ENCODE data around the gene NAV2. TPM values are rescaled to one million over a fixed set of nuclear protein-coding genes. Genes with fewer than 3 reads are reported as not detected.

NAV2 gene
- total and polyA plus RNA-seq, 3 donors from 2014 or later = 3.4 to 6.0 (median 3.9) TPM

DNA sequence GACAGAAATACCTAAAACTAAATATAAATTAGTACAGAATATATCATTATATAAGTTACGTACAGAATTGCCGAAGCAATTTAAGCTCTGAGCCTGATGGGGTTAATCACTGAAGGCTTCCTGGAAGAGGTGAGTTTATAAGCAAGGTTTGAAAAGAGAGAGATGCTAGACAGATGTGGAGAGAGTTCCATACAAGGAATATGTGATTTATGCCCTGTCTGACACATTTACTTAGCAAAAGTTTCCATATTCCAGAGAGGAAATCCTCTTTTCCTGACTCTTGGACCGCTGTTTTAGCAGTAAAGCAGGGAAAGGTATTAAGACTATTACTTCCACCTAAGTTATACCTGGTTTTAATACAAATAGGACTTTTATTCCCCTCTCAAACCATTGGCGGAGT is 382.6 kb downstream of the NAV2 start:
- Histone ChIP-seq H3K4me3 (no peak overlapping the region), H3K27ac (no peak overlapping the region)
- TF ChIP-seq POLR2A (IDR thresholded peaks at IDR 0.05) = no peak
- TF ChIP-seq, protein P1, sequence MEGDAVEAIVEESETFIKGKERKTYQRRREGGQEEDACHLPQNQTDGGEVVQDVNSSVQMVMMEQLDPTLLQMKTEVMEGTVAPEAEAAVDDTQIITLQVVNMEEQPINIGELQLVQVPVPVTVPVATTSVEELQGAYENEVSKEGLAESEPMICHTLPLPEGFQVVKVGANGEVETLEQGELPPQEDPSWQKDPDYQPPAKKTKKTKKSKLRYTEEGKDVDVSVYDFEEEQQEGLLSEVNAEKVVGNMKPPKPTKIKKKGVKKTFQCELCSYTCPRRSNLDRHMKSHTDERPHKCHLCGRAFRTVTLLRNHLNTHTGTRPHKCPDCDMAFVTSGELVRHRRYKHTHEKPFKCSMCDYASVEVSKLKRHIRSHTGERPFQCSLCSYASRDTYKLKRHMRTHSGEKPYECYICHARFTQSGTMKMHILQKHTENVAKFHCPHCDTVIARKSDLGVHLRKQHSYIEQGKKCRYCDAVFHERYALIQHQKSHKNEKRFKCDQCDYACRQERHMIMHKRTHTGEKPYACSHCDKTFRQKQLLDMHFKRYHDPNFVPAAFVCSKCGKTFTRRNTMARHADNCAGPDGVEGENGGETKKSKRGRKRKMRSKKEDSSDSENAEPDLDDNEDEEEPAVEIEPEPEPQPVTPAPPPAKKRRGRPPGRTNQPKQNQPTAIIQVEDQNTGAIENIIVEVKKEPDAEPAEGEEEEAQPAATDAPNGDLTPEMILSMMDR (IDR thresholded peaks at IDR 0.05) = no peak

DNA sequence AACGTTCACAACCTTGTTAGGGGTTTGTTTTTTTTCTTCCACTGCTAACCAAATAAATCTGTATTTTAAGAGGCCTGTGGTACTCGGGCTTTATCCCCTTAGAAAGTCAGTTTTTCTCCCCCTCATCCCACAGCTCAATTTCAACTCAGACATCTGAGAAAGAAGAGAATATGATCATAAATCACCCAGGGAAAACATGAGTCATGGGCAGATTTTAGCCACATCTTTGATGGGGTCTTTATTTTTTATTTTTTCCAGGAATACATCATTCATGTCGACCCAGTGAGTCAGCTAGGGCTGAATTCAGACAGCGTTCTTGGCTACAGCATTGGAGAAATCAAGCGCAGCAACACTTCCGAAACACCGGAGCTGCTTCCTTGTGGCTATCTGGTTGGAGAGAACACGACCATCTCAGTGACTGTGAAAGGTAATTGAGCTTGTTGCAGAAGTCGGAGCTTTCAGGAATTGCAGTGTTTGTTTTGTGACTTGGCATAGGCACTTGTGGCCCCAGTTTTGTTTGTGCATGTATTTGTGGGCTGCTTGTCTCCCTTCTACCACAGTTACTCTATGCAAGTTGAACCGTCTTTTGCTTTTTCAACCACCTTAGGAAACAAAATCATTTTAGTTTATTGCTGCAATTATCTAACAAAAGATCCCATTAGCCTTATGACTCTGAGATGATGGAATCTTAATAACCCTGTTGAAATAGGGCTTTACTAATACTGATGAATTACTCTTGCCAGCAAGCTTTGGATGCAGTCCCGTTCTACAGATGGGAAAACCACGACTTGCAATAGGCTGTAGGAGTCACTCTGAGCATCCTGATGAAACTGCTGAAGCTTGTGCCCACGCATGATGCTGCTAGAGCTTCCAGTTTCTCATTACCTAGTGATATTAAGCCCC is 384.9 kb downstream of the NAV2 start:
- TF ChIP-seq, protein P1 (IDR thresholded peaks at IDR 0.05) = no peak
- no peak for TF ChIP-seq POLR2A (IDR thresholded peaks at IDR 0.05)
- no peak overlapping the region for H3K4me3 ChIP-seq
- H3K36me3 ChIP-seq (ENCODE audit: low read depth, missing control alignments) = no peaks in the 10 kb centered on the region
- no peak for DNase-seq
- intact Hi-C loops (cut with DNase I; ENCODE audit: low total_unique reads) = no loop called here
- no peaks in the 10 kb centered on the region for H3K4me1 ChIP-seq
- no peak overlapping the region for H3K27ac ChIP-seq
- H3K27me3 ChIP-seq = no peaks in the 10 kb centered on the region
- H3K9me3 ChIP-seq = no peaks in the 10 kb centered on the region
- WGBS, 2 donors = 78 to 87% methylated on average over 13 of the region's 13 CpGs

More for the DNA sequence above, 382.6 kb downstream of the NAV2 start:
- Histone ChIP-seq H3K27me3 (no peaks in the 10 kb centered on the region), H3K4me1 (peaks cover 6% of the 10 kb centered on the region), H3K9me3 (no peaks in the 10 kb centered on the region), H3K36me3 (ENCODE audit: low read depth, missing control alignments) (no peaks in the 10 kb centered on the region)
- no peak for DNase-seq
- intact Hi-C loops (cut with DNase I; ENCODE audit: low total_unique reads) = no loop called here
- 95 to 98% methylated on average over 4 of the region's 4 CpGs for WGBS, 2 donors

DNA sequence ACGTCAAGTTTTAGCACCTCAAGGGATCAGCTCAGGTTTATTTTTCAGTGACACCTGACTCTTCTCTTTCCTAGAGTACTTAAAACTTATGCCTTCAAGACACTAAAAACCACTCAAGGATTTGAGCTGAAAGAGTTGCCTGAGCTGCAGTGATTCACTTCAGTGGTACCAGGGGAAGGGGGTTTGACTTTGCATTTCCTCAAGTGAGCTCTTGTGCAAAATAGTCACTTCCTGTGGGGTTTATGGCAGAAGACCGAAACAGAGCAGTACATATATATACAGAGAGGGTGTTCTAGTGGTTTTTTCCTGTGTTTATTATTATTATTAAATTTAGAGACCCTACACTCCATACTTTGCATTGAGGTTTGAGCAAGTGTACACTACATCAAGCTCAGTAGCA is 386.9 kb downstream of the NAV2 start:
- TF ChIP-seq, protein P1 (IDR thresholded peaks at IDR 0.05) = no peak
- TF ChIP-seq POLR2A (IDR thresholded peaks at IDR 0.05) = no peak
- DNase-seq = no peak
- 90% methylated on average over 2 of the region's 2 CpGs for WGBS, 2 donors
- no peaks in the 10 kb centered on the region for H3K4me1 ChIP-seq
- H3K27me3 ChIP-seq = no peaks in the 10 kb centered on the region
- no peaks in the 10 kb centered on the region for H3K9me3 ChIP-seq
- H3K27ac ChIP-seq = no peak overlapping the region
- no peaks in the 10 kb centered on the region for H3K36me3 ChIP-seq (ENCODE audit: low read depth, missing control alignments)
- no peak overlapping the region for H3K4me3 ChIP-seq
- intact Hi-C loops (cut with DNase I; ENCODE audit: low total_unique reads) = no loop called here

DNA sequence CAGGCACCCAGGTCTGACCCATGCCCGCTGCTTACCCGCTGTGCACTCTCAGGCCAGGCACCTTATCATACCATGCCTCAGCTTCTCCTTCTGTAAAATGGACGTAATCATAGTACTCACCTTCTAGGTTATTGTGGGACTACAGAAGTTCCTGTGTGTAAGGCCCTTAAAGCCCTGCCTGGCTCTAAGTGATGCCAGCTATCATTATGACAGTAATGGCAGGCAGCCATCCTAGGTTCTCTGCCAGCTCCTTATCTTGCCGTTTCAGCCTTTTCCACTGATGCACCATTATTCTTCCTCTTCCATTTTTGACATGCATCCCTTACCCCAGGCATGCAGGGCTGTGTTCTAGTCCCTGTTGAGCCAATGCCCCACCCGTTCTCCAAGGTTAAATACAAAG is 389.8 kb downstream of the NAV2 start:
- intact Hi-C loops (cut with DNase I; ENCODE audit: low total_unique reads) = no loop called here
- Histone ChIP-seq H3K27ac (no peak overlapping the region), H3K4me3 (no peak overlapping the region), H3K9me3 (no peaks in the 10 kb centered on the region), H3K4me1 (no peaks in the 10 kb centered on the region), H3K36me3 (ENCODE audit: low read depth, missing control alignments) (no peaks in the 10 kb centered on the region), H3K27me3 (no peaks in the 10 kb centered on the region)
- WGBS, 2 donors = 79 to 81% methylated on average over 5 of the region's 5 CpGs
- peak; percentile 40 for DNase-seq
- TF ChIP-seq, protein P1 (IDR thresholded peaks at IDR 0.05) = no peak
- TF ChIP-seq POLR2A (IDR thresholded peaks at IDR 0.05) = no peak

DNA sequence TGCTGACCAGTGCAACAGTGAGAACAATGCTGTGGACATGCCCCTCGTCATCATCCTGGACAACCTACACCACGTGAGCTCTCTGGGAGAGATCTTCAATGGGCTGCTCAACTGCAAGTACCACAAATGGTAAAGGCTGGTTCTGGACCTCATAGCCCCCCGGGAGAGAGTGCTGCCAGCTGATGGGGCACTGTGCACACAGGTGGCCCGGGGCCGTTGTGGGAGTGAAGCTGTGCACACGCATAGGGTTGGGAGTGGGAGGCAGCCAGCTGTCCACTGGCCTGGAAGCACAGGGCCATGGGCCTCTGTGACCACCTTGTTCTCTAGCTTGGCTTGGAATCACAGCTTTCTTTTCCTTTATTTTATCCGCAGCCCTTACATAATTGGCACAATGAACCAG is 390.6 kb downstream of the NAV2 start:
- TF ChIP-seq POLR2A (IDR thresholded peaks at IDR 0.05) = no peak
- TF ChIP-seq, protein P1 (IDR thresholded peaks at IDR 0.05) = no peak
- Histone ChIP-seq H3K4me1 (no peaks in the 10 kb centered on the region), H3K27me3 (no peaks in the 10 kb centered on the region), H3K4me3 (no peak overlapping the region), H3K36me3 (ENCODE audit: low read depth, missing control alignments) (no peaks in the 10 kb centered on the region), H3K27ac (no peak overlapping the region), H3K9me3 (no peaks in the 10 kb centered on the region)
- intact Hi-C loops (cut with DNase I; ENCODE audit: low total_unique reads) = no loop called here
- no peak for DNase-seq
- WGBS, 2 donors = 87 to 97% methylated on average over 7 of the region's 7 CpGs

All from testis (tissue), 3 donors.